BJ (cell line): ENCODE results near the gene THBS4. TPM values are rescaled to one million over a fixed set of nuclear protein-coding genes. Genes with fewer than 3 reads are reported as not detected.

Source experiments
- CTCF ChIA-PET: fragments of 350-600 bp; formaldehyde crosslinking; extraction: SDS; loops from one replicate; lab custom pipeline; 2021; ENCODE audit warnings: antibody characterized with exemption, inconsistent platforms; lab: Yijun Ruan, JAX
- POLR2A ChIA-PET: fragments of 300-600 bp; sonication (Branson Sonifier 250); formaldehyde crosslinking; extraction: SDS; loops from one replicate; lab custom pipeline; 2021; ENCODE audit warnings: antibody characterized with exemption; lab: Charles Lee
- DNase-seq: peaks from one replicate; pipeline ENCODE4 v3.0.0-alpha.2; 2011; ENCODE audit warnings: low read depth
- H3K27me3 ChIP-seq: 2 replicates; pipeline ENCODE4 v1.6.0; 2011; ENCODE audit warnings: low read length; ENCODE audit not compliant: control insufficient read depth, insufficient read depth
- H3K36me3 ChIP-seq: 2 replicates; pipeline ENCODE4 v1.5.1; 2011; ENCODE audit warnings: low read length; ENCODE audit not compliant: control insufficient read depth, insufficient read depth
- H3K4me3 ChIP-seq: 2 replicates; pipeline ENCODE4 v1.5.1; 2011; ENCODE audit warnings: low read depth, mild to moderate bottlenecking, control low read depth, low read length
- CTCF ChIP-seq: IDR thresholded peaks from 2 replicates; pipeline ENCODE4 v1.5.1; 2011; ENCODE audit warnings: low read depth, mild to moderate bottlenecking, control low read depth, inconsistent platforms, low read length, moderate library complexity; ENCODE audit not compliant: insufficient read depth
- polyA plus RNA-seq: library from polyadenylated mRNA; depleted of rRNA; stranded (reverse); fragments of >200 nt; gene quantifications from 2 replicates; pipeline ENCODE4 v1.2.3, GENCODE V29; 2011

Gene THBS4
- polyA plus RNA-seq, 1 experiment = 0.54 TPM

- Histone ChIP-seq H3K27me3 (no peaks in the 10 kb centered on the region), H3K4me3 (no peak overlapping the region), H3K36me3 (no peaks in the 10 kb centered on the region)
- TF ChIP-seq CTCF = no peak
- CTCF ChIA-PET = no interaction called here
- DNase-seq = no peak
- POLR2A ChIA-PET = no interaction called here
Observed at GRCh38 chr5:80114860-80115259, 79.7 kb downstream of the THBS4 start.

- no peak for DNase-seq
- H3K4me3 ChIP-seq = no peak overlapping the region
- ChIA-PET CTCF (interaction anchor here (0.6 kb wide), 1 partner anchor 27 kb away, joined by 3 read pairs; no protein-coding TSS in a partner anchor), POLR2A (no interaction called here)
- TF ChIP-seq CTCF = no peak
- no peaks in the 10 kb centered on the region for H3K36me3 ChIP-seq
- H3K27me3 ChIP-seq = no peaks in the 10 kb centered on the region
Observed at GRCh38 chr5:80116000-80116399, 80.9 kb downstream of the THBS4 start.

- no peak for TF ChIP-seq CTCF
- ChIA-PET CTCF (interaction anchor here (0.6 kb wide), 1 partner anchor 28 kb away, joined by 3 read pairs; no protein-coding TSS in a partner anchor), POLR2A (no interaction called here)
- no peak for DNase-seq
- Histone ChIP-seq H3K4me3 (no peak overlapping the region), H3K36me3 (no peaks in the 10 kb centered on the region), H3K27me3 (no peaks in the 10 kb centered on the region)
Observed at GRCh38 chr5:80116465-80116864, 81.3 kb downstream of the THBS4 start.

GRCh38 chr5:80117446-80117845, 82.3 kb downstream of the THBS4 start:
- no peak for TF ChIP-seq CTCF
- ChIA-PET CTCF (no interaction called here), POLR2A (no interaction called here)
- H3K4me3 ChIP-seq = no peak overlapping the region
- H3K36me3 ChIP-seq = no peaks in the 10 kb centered on the region
- DNase-seq = no peak
- no peaks in the 10 kb centered on the region for H3K27me3 ChIP-seq

GRCh38 chr5:80119372-80119771, 84.2 kb downstream of the THBS4 start:
- TF ChIP-seq CTCF = no peak
- Histone ChIP-seq H3K36me3 (no peaks in the 10 kb centered on the region), H3K4me3 (no peak overlapping the region), H3K27me3 (no peaks in the 10 kb centered on the region)
- CTCF ChIA-PET = interaction anchor here (1.2 to 2.1 kb wide), 2 partner anchors 10 to 15 kb away, joined by 3 to 5 read pairs; no protein-coding TSS in a partner anchor
- POLR2A ChIA-PET = no interaction called here
- DNase-seq = no peak
